ENCODE results near the gene CEBPG.

The CEBPG gene

DNA sequence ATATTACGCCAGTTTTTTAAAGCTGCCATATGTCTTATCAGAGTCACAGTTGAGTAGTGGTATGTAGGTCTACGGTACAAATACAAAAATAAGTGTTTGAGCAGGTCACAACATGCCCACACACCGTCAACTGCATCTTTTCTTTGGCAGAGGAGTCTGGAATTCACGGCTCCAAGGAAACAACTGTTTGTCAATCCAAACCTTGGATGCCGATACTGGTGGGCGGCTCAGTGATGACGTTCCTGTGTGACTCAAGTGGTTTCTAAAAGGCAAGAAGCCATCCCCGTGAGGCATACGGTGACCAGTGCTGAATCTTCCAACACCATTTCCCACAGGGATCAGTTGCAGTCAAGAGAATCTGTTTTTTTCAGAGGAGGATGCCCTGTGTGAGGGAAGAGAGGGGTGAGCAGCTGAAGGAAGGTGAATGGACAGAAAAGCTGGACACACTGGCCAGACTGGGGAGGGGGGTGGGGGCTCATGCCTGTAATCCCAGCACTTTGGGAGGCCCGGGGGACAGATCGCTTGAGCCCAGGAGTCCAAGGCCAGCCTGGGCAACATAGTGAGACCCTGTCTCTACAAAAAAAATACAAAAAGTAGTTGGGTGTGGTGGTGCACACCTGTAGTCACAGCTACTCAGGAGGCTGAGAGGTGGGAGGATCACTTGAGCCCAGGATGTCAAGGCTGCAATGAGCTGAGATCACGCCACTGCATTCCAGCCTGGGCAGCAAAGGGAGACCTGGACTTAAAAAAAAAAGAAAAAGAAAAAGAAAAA, 22.8 kb upstream of the CEBPG start:
- no peak for DNase-seq (ENCODE audit: low read depth in 3 of 3)

DNA sequence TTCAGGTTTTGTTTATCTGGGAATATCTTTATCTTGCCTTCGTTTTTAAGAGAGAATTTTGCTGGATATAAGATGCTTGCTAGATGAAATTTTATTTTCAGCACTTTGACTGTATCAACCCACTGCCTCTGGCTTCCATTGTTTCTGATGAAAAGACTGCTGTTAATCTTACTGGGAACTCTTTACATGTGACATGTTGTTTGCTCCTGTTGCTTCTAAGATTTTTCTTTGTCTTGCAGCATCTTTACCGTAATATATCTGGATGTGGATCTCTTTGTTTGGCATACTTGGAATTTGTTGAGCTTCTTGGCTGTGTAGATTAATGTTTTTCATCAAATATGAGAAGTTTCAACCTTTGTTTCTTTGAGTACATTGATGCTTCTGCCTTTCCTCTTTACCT, 18.0 kb upstream of the CEBPG start:
- no peak for DNase-seq (ENCODE audit: low read depth in 3 of 3)

DNA sequence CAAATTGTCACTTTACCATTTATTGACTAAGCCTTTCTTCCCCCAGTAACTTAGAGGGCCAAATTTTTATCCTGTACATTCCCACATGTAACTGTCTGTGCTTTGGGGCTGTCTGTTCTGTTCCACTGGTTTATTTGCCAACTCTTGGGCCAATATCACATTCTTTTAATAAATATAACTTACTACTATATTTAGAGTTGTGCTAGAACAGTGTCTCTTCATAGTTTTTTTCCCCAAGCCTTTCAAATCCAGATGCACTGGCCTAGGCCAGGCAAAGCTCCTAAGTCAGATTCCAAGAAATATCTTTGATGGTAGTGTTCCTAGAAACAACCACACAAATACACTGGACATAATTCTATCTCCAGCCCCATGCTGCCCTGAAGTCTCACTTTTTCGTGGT, 16.0 kb upstream of the CEBPG start:
- no peak for DNase-seq (ENCODE audit: low read depth in 3 of 3)

DNA sequence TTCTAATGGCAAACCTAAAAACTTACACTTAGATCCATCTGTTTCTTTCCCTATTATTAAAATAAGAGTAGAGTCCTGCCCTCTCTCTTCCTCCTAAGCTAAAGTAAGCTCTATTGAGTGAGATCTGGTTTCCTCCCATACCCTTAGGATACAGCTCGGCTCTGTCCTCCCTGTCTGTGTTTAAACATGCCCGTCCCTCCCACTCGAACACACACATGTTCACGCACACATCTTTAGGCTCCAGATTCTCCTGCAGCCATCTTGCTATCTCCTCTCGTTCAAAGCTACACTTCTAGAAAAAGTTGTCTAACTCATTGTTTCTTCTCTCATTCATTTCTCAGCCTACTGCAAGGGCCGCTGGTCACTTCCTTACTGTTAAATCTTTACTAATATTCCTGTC, 15.1 kb upstream of the CEBPG start:
- DNase-seq (ENCODE audit: low read depth in 3 of 3), result no peak

DNA sequence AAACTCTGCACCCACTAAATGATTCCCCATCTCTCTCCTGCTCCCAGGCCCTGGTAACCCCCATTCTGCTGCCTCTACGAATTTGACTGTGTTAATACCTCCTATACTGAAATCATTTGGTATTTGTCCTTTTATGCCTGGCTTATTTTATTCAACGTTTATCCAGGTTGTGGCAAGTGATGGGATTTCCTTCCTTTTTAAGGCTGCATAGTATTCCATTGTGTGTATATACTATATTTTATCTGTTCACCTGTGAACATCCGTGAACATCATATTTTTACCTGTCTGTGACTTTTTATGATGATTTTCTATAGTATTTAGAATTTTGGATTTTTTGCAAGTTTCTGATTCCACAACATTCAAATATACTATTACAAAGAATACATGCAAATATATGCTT, 13.9 kb upstream of the CEBPG start:
- DNase-seq (ENCODE audit: low read depth in 3 of 3), result no peak

DNA sequence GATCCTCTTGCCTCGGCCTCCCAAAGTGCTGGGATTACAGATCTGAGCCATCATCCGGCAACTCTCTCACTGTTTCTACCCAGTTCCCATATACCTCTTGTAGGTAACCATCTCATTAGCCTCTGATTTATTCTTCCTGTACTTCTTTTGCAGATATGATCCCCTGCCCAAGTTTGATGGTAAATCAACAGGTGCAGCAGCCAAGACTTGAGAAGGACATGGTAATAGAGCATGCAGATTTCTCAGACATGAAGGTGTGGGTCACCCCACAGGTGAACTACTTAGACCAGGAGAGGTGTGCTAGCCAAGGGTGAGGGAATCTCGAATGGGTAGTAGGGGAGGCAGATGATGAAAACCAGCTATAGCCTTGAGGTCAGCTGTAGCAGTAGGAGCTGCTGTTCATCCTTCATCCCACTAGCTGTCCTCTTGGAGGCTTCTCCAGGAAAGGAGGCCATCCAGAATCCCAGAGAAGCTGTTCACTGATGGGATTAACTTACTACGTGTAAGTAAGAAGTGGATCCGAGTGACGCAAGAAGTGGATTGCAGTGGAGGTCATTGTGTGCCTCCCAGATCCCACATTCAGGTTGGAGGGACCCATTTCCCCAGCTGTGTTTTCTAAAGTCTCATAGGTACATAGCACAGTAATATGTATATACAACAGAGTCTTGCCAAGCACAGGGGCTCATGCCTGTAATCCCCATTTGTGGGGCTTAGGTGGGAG, 10.8 kb upstream of the CEBPG start:
- DNase-seq (ENCODE audit: low read depth in 3 of 3), result no peak

DNA sequence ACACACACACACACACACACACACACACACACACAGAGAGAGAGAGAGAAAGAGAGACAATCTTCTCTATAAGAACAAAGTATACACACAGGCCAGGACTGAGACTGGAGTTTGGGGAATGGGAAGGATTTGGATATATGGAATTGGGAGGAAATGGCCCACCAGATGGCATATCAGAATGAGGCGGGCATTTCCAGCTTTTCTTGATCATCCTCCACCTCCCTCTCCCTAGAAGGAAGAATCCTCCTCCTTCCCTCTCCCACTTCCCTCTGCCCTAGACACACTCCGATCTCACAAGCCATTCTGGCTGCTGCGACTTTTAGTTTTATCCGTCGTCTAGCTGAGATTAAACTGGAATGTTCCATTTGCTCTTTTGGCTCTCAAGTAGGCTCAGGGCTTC, 10.0 kb upstream of the CEBPG start:
- no peak for DNase-seq (ENCODE audit: low read depth in 3 of 3)

DNA sequence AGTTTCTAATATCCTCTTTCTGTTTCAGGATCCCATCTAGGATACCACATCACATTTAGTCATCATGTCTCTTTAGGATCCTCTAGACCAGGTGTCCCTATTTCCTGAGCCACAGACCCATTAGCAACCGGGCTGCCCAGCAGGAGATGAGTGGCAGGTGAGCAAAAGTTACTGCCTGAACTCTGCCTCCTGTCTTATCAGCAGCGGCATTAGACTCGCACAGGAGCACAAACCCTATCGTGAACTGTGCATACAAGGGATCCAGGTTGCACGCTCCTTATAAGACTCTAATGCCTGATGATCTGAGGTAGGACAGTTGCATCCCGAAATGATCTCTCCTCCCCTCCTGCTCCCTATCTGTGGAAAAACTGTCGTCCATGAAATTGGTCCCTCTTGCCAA, 7.8 kb upstream of the CEBPG start:
- no peak for DNase-seq (ENCODE audit: low read depth in 3 of 3)

DNA sequence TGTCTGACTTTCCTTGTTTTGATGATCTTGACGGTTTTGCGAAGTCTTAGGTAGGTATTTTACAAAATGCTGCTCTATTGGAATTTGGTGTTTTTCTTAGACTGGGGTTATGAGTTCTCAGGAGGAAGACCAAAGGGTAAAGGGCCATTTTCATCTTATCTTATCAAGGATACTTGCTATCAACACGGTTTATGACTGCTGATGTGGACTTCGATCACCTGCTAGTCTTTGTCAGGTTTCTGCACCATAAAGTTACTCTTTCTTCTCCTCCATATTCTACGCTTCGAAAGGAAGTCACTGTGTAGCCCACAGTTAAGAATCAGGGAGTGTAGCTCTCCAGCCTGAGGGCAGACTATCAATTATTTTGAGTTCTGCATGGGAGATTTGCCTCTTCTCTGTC, 7.4 kb upstream of the CEBPG start:
- no peak for DNase-seq (ENCODE audit: low read depth in 3 of 3)

DNA sequence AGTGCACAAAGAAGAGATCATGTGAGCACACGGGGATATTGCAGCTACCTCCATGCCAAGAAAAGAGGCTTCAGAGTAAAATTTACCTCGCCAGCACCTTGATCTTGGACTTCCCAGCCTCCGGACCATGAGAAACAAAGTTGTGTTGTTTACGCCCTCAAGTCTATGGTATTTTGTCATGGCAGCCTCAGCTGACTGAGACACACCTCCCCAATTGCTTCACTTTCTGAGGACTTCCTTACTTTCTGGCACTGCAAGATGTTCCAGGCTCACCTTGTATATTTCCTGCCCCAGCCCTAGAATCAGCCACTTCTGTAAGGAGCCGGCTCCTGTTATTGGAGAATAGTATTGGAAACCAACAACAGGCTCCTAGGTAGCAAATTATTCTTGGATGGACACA, 6.6 kb upstream of the CEBPG start:
- DNase-seq (ENCODE audit: low read depth in 3 of 3), result no peak

DNA sequence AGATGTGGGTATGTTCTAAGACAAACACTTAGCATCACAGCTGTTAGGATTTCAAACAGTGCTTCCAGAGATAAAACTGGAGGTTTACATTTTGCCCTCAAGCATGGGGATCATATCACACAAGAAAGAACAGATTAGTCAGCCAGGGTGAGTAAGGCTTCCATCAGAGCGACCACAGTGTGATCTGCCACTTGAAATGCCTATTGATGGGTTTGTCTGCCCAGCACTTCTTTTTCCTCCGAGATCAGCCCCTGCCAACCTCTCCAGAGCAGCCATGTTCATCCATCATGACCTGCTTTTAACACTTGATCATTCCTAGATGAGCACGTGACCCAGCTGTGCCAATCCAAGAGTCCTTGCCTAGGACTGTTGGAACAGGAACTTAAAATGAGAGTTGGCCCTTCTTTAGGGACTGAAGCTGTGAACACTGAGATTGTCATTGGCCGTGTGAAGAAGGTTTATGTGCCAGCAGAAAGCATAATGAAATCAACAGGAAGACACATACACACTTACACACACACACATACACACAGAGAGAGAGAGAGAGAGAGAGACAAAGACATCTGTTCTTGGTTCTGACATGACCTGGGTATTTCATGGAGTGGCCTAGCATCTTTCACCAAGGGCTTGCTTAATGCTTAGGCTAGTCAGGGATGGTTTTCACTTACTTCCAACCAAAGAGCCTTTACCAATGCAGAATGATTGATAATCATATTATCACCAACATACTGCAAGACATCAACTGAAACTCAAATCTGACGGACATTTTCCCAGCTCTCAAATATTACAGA, 5.2 kb upstream of the CEBPG start:
- no peak for DNase-seq (ENCODE audit: low read depth in 3 of 3)

DNA sequence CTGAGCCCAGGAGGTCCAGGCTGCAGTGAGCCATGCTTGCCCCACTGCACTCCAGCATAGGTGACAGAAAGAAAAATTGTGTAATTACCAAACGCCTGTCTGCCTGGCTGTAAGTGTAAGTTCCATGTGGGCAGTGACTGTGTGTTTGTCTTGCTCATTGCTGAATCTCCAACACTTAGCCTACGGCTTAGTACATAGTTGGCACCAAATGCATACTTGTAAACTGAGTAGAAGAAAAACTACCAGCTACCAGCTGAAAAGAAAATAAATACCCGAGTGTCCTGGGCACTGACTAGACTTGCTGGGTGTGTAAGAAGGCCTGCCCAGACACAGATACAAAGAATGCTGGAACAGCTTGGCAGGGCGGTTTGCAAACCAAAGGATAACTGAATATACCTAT, 2.7 kb upstream of the CEBPG start:
- DNase-seq (ENCODE audit: low read depth in 3 of 3), result no peak

DNA sequence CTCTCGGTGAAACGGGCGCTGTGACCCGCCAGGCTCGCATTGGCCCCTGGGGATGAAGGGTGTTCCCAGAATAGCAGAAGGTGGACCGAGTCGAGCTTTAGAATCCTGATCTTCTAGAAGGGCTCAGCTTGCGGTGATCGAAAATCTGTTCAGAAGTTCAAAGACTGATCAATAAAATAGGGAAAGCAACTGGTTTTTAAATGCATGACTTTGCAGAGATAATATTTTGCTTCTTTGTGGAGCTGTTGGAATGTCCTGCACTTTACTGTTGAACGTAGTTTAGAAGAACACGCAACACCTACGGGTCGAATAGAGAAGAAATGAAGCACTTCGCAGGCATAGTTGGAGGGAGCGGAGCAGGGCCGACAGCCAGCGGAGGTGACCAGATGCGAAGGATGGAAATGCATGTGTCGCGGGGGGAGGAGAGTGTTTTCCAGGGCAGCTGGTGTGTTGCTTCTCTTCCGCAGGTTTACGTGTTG, 766 bp downstream of the CEBPG start:
- DNase-seq (ENCODE audit: low read depth in 3 of 3), result no peak

DNA sequence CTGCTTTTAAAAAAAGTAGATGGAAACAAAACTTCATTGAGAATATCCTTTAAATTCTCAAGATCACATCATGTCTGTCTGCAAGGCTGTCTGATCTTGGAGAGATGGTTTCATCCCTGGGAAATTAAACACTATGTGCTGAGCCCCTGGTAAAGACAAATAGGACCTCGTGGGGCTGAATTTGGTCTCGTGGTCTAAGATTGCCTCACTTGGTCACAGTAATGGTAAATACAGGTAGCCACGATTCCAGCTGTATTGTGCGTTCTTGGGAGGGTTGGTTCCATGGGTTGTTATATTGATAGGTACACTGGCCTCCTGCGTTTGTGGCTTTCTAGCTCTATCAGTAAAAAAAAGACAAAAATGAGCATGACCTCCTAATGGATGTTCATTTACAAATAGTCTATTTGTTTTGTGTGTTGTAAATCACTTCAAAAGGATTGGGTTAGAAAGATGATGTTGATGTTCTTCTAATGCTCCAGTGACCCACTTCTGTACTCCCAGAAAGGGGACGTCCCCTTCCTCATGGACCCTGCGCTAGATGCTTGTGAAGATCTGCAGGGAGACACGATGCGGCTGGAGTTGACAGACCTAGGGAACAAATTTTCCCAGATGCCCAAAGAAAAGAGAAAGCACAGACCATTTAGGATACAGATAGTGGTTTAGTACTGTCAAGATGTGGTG, 1.8 kb downstream of the CEBPG start:
- no peak for DNase-seq (ENCODE audit: low read depth in 3 of 3)

DNA sequence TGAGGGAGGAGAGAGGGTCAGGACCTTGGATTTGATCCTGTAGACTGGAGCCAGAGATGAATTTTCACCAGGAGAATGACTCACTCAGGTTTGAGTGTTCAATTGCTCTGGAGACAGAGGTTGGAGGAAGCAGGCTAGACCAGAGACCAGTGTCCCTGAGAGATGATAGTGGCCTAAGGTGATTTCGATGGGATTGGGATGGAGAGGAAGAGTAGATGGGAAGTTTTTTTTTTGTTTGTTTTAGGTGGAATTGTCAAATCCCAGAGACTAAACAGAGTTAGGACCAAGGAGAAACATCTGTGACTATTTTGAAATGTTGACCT, 2.3 kb downstream of the CEBPG start:
- no peak for DNase-seq (ENCODE audit: low read depth in 3 of 3)

DNA sequence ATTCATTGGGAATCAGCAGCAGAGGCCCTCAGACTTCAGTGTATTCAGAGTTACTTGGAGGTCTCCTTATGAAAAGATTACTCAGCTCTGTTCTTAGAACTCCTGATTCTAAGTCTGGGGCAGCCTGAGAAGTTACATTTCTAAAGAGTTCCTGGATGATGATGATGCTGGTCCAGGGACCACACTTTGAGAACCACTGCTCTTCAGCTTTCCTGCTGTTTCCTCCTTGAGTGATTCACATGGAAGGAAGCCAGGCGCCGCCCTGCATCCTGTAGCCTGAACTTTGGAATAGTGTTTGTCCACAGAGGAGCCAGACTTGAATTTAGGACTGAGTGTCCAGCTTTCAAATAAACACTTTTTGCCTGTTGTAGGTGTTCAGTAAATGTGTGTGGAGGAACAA, 2.9 kb downstream of the CEBPG start:
- DNase-seq (ENCODE audit: low read depth in 3 of 3), result no peak

DNA sequence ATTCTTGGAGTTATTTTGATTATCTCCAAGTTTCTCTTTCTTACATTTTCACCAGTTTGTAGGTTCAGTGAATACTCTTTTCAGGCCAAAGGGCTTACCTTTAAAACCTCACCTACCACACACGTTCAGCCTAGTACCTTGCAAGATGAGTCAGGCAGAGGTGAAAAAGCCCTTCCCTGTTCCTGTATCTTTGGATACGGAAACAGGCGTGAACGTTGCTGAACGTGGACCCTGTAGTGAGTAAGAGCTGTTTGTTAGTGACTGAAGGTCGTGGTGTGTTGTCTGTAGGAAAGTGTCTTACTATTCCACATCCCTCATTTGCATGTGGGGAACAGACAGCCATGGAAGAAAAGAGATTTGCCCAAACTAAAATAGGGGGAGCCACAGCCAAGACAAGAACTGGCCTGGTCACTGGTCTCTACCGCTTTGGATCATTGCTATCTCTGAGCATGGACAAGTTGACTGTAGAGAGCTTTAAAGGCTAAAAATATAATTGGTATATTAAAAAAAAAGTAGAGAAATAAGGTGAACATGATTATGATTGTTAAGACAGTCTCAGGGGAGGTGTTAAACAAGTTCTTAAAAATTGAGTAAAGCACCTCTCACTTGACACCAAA, 3.5 kb downstream of the CEBPG start:
- no peak for DNase-seq (ENCODE audit: low read depth in 3 of 3)

DNA sequence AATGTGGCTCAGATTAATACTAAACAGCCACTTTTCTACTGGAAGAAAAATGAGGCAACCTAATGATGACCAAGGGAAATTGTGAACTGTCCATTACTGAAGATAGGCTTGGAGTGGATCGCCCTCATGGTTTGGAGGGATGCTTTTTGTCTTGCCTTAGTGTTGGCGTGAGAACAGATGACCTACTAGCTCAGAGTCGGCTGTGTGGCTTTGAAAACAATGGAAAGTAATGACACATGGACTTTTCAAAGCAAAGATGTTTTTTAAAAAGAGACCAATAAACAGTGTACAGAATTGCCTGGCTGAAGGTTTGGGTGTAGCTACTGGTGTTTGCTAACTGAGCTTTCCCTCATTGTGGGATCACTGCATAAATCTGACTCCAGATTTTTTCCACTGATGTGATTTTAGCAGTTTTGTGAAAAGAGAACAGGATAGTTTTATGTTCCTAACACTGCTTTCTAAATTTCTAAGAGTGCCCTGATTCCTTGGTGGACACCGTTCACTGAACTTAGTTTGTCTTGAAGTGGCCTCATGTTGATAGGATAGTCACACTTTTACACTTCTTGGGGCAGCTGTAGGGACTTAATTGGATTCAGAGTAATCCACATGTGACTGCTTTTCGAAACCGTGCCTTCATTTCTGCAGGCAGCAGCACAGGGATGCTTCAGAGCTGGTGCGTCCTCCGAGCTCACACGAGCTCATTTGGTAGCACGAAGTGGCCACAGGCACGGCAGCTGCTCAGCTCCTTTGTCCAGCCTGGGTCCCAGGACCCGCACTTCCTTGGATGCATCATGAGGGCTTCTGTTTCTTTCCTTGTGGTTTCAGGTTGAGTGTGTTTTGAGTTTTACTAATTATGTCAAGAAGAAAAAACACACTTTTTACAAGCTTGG, 4.3 kb downstream of the CEBPG start:
- DNase-seq (ENCODE audit: low read depth in 3 of 3), result no peak

DNA sequence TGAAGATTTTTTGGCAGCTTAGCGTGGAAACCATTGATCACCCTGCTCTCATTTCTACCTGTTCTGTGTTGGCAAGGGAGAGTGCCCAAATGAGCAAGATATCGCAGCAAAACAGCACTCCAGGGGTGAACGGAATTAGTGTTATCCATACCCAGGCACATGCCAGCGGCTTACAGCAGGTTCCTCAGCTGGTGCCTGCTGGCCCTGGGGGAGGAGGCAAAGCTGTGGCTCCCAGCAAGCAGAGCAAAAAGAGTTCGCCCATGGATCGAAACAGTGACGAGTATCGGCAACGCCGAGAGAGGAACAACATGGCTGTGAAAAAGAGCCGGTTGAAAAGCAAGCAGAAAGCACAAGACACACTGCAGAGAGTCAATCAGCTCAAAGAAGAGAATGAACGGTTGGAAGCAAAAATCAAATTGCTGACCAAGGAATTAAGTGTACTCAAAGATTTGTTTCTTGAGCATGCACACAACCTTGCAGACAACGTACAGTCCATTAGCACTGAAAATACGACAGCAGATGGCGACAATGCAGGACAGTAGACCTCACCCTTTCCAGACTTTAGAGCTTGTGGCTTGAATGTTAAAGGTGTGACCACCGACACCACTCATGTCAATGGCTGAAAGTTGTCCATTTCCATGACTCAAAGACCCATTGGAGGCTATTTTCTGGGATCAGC, 5.8 kb downstream of the CEBPG start:
- DNase-seq (ENCODE audit: low read depth in 3 of 3), result no peak

DNA sequence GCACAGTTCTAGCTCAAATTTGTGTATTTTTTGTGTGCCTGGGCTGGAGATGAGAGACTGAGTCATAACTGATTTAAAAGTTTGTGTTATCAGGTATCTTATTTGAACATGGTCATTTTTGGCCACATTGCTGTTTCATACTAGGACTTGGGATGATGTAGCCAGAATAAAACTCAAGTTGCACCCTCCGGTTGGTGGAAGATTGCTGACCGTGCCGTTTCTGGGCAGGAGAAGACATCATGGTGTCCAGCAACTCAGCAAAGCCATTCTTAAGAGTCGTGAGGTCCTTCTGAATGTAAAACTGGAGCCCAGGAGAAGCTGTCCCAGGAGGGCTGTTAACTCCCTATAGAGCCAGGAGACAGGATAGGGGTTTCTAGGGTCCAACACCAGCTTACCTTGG, 7.6 kb downstream of the CEBPG start:
- DNase-seq (ENCODE audit: low read depth in 3 of 3), result no peak
